Left colon (tissue), 2 donors: ENCODE data around the gene DCTN2. TPM values are rescaled to one million over a fixed set of nuclear protein-coding genes. Genes with fewer than 3 reads are reported as not detected.
A peak's percentile ranks its signal among the peaks of the same experiment; 100 is the strongest.
"Not testable (repeated sequence)": the region's sequence is repeated elsewhere in the genome, so short reads cannot be mapped to it uniquely, and the experiment has no call there.

Experiments
- ATAC-seq: fragments of 200-7000 bp; cut with Tn5 transposase; one replicate; pipeline ENCODE4 v1.9.1; 2020; ENCODE audit warnings: mild to moderate bottlenecking, moderate library complexity
- DNase-seq, 2 donors: peaks; one replicate each; pipeline ENCODE4 v3.0.0-alpha.2; 2020
- intact Hi-C, 2 donors: fragments of 100-400 bp; cut with DNase I in 1 of 2; cut with micrococcal nuclease in 1 of 2; formaldehyde crosslinking; loops; one replicate each; pipeline versions ENCODE4 v1.11.2 to v1.14.0; 2022; cut with DNase I, micrococcal nuclease
- total RNA-seq, 2 donors: library from RNA; stranded (reverse); fragmentation: NEBNext Ultra II Directional; extraction: Animal tissue kit (Norgen Biotek cat#: 25700); gene quantifications; one replicate each; pipeline ENCODE4 v1.2.1, GENCODE V29; 2021
- donor health status: DM: no; HTN: no; CAD: no.
- donor health status: DM: yes; HTN: yes; CAD: no.

Gene DCTN2
- total RNA-seq, 2 donors from 2014 or later, result 139 to 151 TPM

GRCh38 chr12:57511588-57512325 is 35.2 kb downstream of the DCTN2 start:
- intact Hi-C loops, result no loop called here
- no peak for DNase-seq
- no peak for ATAC-seq

GRCh38 chr12:57511161-57511560 is 35.8 kb downstream of the DCTN2 start:
- DNase-seq, result no peak

DNA sequence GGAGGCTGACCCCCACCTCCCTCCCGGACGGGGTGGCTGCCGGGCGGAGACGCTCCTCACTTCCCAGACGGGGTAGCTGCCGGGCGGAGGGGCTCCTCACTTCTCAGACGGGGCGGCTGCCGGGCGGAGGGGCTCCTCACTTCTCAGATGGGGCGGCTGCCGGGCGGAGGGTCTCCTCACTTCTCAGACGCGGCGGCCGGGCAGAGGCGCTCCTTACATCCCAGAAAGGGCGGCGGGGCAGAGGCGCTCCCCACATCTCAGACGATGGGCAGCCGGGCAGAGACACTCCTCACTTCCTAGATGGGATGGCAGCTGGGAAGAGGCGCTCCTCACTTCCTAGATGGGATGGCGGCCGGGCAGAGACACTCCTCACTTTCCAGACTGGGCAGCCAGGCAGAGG is 39.2 kb downstream of the DCTN2 start:
- DNase-seq, intact Hi-C loops, ATAC-seq: not testable (repeated sequence)

More at GRCh38 chr12:57511161-57511560, 35.8 kb downstream of the DCTN2 start:
- intact Hi-C loops, result no loop called here
- ATAC-seq, result no peak

GRCh38 chr12:57506541-57506940 is 40.5 kb downstream of the DCTN2 start:
- intact Hi-C loops, ATAC-seq, DNase-seq: not testable (repeated sequence)

- intact Hi-C loops, ATAC-seq, DNase-seq: not testable (repeated sequence)
Measured at GRCh38 chr12:57502311-57502969, 44.6 kb downstream of the DCTN2 start.

DNA sequence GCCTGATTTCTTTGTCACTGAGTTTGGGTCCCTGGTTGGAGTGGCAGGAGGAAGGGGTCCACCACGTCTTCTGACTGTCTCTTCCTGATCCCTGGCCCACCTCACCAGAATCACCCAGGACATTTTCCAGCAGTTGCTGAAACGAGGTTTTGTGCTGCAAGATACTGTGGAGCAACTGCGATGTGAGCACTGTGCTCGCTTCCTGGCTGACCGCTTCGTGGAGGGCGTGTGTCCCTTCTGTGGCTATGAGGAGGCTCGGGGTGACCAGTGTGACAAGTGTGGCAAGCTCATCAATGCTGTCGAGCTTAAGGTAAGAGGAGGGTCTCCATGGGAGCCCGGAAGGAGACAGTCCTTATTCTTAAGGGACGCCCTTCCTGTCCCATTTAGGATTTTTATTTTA is 46.8 kb downstream of the DCTN2 start:
- no peak for DNase-seq
- ATAC-seq, result no peak
- intact Hi-C loops, result no loop called here

GRCh38 chr12:57498571-57498970 is 48.4 kb downstream of the DCTN2 start:
- ATAC-seq (no peak), DNase-seq (no peak)
- intact Hi-C loops, result no loop called here

DNA sequence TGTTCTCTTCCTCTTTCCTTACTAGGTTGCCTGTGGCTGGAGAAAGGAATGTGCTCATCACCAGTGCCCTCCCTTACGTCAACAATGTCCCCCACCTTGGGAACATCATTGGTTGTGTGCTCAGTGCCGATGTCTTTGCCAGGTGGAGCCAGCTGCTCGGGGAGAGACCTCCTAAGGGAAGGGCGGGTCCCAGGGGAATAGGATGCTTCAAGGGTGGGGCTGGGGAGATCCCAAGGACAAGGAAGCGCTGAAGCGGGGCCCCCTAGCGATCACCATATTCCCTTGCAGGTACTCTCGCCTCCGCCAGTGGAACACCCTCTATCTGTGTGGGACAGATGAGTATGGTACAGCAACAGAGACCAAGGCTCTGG is 48.9 kb downstream of the DCTN2 start:
- intact Hi-C loops, result no loop called here
- DNase-seq, result no peak
- ATAC-seq, result no peak

DNA sequence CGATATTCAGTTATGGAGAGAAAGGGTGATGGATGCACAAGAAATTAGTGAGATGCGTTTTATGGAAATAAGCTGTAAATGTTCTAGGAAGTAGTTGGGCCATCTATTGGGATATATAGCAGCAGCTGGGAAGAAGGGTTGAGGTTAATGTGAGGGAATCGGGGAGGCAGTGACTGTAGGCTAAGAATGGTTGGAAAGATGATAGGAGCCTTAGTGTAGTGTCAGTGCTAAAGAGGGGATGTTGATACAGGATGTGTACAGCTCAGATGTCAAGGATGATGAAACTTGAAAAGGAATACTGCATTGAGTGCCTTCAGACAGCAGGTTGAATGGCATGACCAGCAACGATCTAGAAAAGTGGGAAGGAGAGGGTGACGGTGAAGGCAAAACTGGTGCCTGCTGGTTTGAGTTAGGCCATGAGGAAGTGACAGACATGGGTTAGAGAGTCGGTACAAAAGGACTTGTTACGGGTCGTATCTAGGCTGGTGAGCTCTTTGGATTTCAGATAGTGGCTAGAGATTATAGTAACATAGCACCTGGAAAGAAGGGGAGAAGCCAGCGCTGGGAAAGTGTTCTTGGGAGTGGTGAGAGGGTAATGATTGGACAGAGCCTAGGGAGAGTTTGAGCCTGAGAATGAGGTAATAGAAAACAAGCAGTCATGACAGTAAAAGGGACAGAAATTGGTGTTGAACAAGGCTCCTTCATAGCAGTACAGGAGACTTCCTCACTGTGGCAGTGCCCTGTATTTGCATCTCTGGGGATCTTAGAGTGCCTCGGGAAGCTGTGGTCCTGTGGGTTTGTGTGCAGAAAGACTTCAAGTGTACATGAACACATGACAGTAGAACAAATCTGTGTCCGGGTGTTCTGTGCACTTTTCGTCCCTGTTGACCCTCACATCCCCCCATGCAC is 49.5 kb downstream of the DCTN2 start:
- intact Hi-C loops, result no loop called here
- DNase-seq (no peak), ATAC-seq (no peak)

DNA sequence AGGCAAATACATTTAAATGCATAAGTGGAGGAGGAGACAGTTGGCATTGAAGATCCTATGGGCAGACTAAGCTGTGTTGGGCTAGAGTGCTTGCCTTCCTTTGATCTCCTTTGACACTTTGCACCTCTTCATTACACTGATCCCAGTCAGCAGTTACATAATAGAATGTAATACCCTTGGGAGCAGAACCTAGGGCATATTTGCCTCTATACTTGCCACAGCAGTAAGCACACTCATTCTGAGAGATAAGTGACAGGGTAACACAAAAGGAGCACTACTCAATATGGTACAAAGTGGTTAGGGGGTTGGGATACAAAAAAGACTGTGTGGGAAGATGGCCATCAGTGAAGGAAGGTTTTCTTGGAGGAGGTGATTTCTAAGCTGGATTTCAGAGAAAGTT is 50.2 kb downstream of the DCTN2 start:
- ATAC-seq (no peak), DNase-seq (no peak)
- intact Hi-C loops, result no loop called here

GRCh38 chr12:57495051-57495701 is 51.8 kb downstream of the DCTN2 start:
- ATAC-seq, DNase-seq, intact Hi-C loops: not testable (repeated sequence)

GRCh38 chr12:57491393-57492280 is 55.4 kb downstream of the DCTN2 start:
- intact Hi-C loops, result no loop called here
- DNase-seq (no peak), ATAC-seq (no peak)

GRCh38 chr12:57490126-57490525 is 56.9 kb downstream of the DCTN2 start:
- DNase-seq (no peak), ATAC-seq (no peak)
- intact Hi-C loops, result no loop called here

DNA sequence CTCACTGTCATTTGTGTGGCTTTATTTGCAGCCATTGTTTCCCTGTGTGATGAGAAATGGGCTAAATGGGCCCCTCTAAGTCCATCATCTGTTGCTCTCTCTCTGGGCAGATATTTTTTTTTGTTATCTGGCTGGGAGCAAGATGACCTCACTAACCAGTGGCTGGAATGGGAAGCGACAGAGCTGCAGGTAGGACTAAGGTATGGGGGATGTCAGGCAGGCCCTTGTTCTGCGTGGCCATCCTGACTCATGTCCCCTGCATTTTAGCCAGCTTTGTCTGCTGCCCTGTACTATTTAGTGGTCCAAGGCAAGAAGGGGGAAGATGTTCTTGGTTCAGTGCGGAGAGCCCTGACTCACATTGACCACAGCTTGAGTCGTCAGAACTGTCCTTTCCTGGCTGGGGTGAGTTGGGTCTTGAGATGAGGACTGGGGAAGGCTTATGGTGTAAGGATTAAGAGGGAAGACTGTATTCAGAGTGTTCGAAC is 57.8 kb downstream of the DCTN2 start:
- ATAC-seq, result no peak
- intact Hi-C loops, result no loop called here
- DNase-seq, result no peak

DNA sequence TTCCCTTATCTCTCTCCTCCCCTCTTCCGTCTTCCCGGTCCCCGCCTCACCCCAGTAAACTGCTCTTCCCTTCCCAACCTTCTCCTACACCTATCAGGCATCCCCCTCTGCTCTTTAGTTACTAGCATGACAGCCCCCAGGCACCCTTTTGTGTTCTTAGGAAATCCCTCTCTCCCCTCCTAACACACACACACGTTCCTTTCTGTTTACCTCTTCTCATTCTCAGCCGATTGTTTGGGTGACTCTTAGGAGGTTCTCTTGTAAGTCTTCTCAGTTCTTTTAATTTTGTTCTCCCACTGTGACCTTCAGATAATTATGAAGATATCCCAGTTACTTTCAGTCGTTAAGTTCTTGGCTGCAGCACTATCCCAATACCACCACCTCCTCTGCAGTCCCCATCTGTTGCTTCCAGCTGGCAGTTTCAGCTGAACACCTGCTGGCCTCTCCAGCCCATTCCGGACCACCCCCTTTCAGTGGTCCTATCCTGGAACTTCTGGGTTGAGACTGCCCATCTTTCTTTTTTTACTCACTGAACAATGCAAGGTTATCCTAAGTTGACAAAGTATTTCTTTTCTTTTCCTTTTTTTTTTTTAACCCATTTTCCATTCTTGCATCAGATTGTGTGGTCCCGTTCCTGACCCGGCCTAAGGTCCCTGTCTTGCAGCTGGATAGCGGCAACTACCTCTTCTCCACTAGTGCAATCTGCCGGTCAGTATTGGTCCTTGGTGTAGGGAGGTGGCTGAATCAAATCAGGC is 58.4 kb downstream of the DCTN2 start:
- intact Hi-C loops, result no loop called here
- DNase-seq (no peak), ATAC-seq (peak; percentile 40)

DNA sequence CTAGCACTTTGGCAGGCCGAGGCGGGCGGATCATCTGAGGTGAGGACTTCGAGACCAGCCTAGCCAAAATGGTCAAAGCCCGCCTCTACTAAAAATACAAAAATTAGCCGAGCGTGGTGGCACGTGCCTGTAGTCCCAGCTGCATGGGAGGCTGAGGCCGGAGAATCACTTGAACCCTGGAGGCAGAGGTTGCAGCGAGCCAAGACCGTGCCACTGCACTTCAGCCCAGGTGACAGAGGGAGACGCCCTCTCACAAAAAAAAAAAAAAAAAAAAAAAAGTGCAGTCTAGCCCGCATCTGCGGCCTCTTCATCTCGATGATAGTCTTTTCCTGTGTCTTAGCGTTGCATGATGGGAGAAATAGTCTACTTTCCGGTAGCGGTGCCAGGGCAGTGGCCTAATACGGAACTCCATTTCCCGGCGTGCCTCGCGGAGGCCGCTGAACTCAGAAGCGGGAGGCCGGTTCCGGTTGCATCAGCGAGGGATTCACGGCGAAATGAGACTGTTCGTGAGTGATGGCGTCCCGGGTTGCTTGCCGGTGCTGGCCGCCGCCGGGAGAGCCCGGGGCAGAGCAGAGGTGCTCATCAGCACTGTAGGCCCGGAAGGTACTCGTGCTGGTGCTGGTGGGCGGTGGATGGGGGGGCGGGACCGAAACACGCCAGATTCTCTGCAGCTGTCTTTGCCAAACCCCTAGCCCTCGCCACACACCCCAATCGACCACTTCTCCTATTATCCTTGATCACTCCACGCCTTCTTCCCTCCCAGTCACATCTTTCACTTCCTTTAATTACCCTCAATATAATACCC is 59.2 kb downstream of the DCTN2 start, which contains the start of gene MARS1:
Gene MARS1 (plus strand): TSS at position 472 of the 805 bp plus-strand sequence. CDS start 23 bp downstream, at position 495.
- peak; percentile 94 to 96 for DNase-seq
- intact Hi-C loops, result no loop called here
- ATAC-seq, result peak; percentile 99
